Fibroblast of skin of back (primary cell): ENCODE data around the gene ELAVL2.
"Not testable (repeated sequence)": the region's sequence is repeated elsewhere in the genome, so short reads cannot be mapped to it uniquely, and the experiment has no call there.

Experiments
- DNase-seq: peaks from one replicate; pipeline ENCODE4 v3.0.0-alpha.2; 2013

ELAVL2 gene

GRCh38 chr9:23769307-23769935, 56.6 kb downstream of the ELAVL2 start:
- peak; percentile 77 for DNase-seq

DNA sequence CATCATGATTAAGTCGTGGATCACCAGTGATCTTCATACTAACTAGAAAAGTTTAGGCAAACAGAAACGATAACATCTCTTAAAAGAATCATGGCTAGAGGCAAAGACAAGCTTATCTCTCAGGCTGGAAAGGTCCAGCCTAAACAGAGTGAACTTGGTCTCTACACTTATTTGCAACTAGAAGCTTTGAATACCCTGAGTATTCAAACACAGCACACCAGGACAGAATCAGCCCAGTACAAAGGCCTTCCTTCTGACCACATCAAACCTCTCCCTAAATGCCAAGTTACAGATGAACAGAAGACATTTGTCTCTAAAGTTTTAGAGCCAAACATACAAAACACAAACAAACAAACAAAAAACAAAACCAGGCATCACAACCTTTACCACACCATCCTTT, 57.2 kb downstream of the ELAVL2 start:
- DNase-seq, result no peak

DNA sequence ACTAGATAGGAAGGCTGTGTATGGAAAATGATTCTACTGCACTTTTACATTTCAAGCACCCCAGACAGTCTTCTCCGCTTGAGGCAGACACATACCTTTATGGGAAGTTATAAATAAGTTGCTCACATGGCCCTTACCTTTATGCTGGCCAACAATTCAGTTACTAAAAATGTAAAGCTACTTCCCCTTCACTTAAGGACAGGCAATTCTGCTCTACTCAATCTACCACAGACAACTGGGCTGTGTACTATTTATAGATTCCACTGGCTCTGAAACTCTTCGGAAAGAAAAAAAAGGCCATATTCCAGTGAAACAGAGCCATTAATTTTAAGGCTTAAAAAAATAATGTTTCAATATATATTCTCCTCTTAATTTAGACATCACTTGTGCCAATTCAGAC, 59.4 kb downstream of the ELAVL2 start:
- no peak for DNase-seq

GRCh38 chr9:23765561-23765960, 60.5 kb downstream of the ELAVL2 start:
- DNase-seq, result no peak

DNA sequence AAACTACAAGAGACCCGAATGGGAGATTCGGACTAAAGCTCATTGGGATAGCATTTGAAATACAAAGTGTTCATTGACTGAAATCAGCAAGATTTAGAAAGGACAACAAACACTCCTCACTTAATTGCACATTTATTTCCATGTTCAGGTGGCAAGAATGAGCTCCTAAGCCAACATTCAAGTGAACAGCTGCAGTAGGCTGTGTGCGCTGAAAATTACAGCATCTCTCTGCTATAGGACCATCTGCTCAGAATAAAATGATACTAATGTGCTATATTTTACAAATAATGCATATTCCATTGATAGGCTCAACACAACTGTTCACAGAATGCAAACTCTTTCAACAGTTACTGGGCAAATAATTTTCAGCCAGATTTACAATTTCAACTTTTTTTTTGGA, 61.8 kb downstream of the ELAVL2 start:
- no peak for DNase-seq

- DNase-seq, result peak; percentile 13
Observed at GRCh38 chr9:23754551-23754950, 71.5 kb downstream of the ELAVL2 start.

DNA sequence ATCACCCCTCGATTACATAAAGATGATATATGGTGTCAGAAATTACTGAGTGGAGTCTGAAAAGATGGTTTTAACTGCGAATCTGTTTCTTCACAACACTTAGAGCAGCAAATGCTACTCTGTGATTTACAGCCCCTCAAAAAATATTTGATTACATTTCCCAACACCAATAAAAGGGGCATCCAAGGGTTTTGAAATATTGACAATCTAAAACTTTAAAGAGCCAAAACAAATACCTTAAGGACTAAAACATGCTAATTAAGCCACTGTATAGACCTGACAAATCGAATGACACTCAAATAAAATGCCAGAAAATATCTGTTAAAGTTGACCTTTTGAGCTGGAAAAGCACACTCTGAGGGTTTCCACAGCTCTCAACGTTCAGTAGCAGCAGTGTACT, 73.2 kb downstream of the ELAVL2 start:
- no peak for DNase-seq

- DNase-seq, result no peak
Observed at GRCh38 chr9:23751633-23752032, 74.4 kb downstream of the ELAVL2 start.

DNA sequence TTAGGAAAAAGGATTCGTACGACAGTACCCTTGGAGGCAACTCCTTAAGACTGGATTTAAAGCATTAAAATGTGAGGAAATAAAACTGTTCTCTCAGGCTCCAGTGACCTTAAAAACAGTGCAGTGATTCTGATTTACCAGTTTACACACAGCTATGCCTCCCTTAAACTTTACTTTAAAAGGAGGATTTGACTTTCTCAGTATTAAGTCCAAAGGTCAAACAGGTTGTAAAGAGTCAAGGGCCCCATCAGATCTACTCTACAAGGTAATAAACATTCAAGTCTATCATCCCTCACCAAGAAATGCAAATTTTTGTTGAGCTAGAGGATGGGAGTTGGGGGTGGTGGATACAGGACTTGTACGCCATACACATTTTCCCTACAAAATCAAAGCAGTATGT, 75.2 kb downstream of the ELAVL2 start:
- DNase-seq, result no peak

GRCh38 chr9:23747088-23748075, 78.7 kb downstream of the ELAVL2 start:
- no peak for DNase-seq

- DNase-seq, result no peak
Observed at GRCh38 chr9:23746317-23746716, 79.7 kb downstream of the ELAVL2 start.

DNA sequence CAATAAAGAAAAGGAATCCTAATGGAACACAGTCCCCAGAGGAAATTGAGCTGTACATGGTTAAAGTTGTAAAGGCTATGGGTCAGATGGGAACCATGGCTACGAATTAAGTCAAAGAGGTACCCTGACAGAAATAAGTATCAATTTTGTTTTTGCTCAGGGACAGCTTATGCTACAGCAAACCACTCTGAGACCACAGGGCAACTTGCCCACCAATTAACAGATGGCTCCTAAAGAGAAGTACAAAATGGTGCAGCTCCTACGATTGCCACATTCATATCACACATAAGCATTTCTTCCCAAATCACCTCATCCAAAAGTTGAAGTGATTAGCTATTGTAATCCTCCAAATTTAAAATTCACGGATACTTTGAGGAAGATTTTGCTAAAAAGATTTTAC, 83.0 kb downstream of the ELAVL2 start:
- DNase-seq, result no peak

DNA sequence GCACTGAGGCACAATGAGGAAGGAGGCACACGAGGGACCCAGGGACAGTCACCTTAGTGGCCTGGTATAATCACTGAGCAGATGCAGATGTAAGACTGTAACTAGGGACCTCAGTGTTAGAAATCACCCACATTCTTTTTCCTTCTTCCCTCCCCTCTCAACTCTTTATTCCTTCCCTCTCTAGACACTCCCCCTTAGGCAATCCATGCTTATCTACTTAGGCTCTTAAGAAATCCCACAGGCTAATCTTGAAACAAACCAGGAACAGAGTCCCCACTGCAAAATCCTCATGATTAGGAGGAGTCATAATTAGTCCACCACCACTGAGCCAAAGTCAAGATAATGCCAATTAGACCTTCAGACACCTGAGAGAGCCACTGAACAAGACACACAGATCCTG, 84.7 kb downstream of the ELAVL2 start:
- DNase-seq, result no peak

- no peak for DNase-seq
Observed at GRCh38 chr9:23740531-23740930, 85.5 kb downstream of the ELAVL2 start.

GRCh38 chr9:23739753-23740152, 86.3 kb downstream of the ELAVL2 start:
- DNase-seq, result no peak

GRCh38 chr9:23736293-23736692, 89.7 kb downstream of the ELAVL2 start:
- no peak for DNase-seq

DNA sequence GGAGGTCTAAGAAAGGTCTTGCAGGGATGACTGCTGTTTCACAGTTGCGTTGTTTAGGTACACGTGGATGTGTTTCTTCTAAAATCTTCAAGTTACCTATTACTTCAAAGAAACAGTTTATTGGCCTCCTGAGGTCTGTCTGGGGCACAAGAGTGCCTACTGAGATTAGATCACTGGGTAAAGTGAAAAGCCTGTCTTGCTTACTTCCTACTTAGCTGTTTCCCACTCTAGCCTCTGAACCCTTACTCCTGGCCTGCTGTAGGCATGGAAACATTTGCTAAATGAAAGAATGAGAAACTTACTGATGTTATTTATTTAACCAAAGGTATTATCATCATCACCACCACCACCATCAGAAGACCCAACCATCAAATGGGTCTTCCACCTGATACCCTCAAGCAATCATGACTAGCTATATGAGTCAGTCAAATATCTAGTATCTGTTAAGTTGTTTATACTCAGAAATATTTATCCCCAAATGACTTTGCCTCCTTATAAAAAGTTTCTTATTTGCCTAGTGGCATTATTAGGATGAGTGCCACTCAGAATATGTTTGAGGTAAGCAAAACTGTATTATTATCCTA, 92.5 kb downstream of the ELAVL2 start:
- DNase-seq, result no peak

- DNase-seq, result no peak
Observed at GRCh38 chr9:23731353-23731752, 94.7 kb downstream of the ELAVL2 start.

DNA sequence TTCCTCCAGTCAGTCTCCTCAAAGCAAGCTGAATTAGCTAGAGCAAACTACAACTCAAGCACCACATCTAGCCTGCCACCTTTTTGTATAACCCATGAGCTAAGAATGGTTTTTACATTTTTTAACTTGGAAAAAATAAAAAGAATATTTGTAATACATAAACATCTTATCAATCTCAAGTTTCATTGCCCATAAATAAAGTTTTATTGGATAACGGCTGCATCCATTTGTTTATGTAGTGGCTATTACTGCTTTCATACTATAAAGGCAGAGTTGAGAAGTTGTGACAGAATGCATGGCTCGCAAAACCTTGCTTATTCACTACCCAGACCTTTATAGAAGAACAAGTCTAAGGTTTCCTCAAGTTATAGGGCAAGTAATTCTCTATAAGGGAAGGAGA, 95.7 kb downstream of the ELAVL2 start:
- no peak for DNase-seq

DNA sequence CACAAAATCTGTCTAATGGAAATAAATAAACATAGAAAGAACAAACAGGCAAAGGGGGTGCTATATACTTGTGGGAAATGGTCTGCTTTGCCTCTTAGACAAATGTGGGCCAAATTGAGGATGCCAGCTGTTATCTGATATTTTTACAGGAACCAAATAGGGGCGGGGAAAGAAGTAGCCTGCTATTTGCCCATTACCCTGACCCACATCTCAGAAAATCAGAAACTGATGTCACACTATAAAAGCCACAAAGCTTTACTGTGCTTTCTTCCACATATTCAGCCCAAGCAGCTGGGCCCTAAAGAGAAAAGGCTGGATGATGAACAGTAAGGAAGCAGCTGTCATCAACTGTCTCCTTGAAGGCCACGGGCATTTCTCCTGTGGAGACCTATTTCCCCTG, 97.3 kb downstream of the ELAVL2 start:
- DNase-seq, result no peak

- DNase-seq, result no peak
Observed at GRCh38 chr9:23725279-23725946, 100.6 kb downstream of the ELAVL2 start.

DNA sequence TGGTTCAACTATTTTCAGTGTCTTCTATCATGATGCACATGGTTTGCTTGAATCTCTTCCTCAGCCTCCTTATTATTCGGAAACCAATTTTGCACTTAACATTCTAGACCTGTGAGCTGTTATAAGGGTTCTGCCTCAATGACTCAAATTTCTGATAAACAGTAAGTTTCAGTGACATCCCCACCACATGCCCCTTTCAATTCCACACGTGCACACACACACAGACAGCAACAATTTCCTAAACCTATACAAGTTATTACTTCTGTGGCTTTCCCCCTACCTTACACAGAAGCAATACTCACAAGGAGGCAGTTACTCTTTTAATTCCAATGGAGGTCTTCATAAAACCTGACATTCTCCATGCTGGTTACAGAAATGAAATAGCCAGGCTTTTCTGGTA, 102.4 kb downstream of the ELAVL2 start:
- no peak for DNase-seq

DNA sequence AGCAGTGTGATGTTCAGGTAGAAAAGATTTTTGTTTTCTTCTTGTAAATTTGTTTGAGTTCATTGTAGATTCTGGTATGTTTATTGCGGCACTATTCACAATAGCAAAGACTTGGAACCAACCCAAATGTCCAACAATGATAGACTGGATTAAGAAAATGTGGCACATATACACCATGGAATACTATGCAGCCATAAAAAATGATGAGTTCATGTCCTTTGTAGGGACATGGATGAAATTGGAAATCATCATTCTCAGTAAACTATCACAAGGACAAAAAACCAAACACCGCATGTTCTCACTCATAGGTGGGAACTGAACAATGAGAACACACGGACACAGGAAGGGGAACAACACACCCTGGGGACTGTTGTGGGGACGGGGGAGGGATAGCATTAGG, 103.0 kb downstream of the ELAVL2 start:
- DNase-seq, result not testable (repeated sequence)
